Panc1 (cell line): ENCODE results near the gene KIF1A.
"Not testable (repeated sequence)": the region's sequence is repeated elsewhere in the genome, so short reads cannot be mapped to it uniquely, and the experiment has no call there.

Experiments
- POLR2AphosphoS5 ChIP-seq: IDR thresholded peaks from 2 replicates; pipeline ENCODE4 v1.6.1; 2012; ENCODE audit warnings: mild to moderate bottlenecking, low read depth, low read length, moderate library complexity
- TCF7L2 ChIP-seq: IDR thresholded peaks from 2 replicates; pipeline ENCODE4 v1.6.1; 2011; ENCODE audit warnings: mild to moderate bottlenecking, low read depth, low read length, inconsistent platforms
- TF ChIP-seq, protein P1 (sequence below): fragments of 450-650 bp; IDR thresholded peaks from 2 replicates; pipeline ENCODE4 v1.5.1; 2017; ENCODE audit warnings: mild to moderate bottlenecking

- TF ChIP-seq, protein P1, sequence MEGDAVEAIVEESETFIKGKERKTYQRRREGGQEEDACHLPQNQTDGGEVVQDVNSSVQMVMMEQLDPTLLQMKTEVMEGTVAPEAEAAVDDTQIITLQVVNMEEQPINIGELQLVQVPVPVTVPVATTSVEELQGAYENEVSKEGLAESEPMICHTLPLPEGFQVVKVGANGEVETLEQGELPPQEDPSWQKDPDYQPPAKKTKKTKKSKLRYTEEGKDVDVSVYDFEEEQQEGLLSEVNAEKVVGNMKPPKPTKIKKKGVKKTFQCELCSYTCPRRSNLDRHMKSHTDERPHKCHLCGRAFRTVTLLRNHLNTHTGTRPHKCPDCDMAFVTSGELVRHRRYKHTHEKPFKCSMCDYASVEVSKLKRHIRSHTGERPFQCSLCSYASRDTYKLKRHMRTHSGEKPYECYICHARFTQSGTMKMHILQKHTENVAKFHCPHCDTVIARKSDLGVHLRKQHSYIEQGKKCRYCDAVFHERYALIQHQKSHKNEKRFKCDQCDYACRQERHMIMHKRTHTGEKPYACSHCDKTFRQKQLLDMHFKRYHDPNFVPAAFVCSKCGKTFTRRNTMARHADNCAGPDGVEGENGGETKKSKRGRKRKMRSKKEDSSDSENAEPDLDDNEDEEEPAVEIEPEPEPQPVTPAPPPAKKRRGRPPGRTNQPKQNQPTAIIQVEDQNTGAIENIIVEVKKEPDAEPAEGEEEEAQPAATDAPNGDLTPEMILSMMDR: not testable (repeated sequence)
- TF ChIP-seq TCF7L2, POLR2AphosphoS5: not testable (repeated sequence)
These were observed 40.7 kb downstream of the KIF1A start for GRCh38 chr2:240779250-240779832.
